GM19099 (cell line): ENCODE data around the gene PRKCA.

Source experiments
- POLR2A ChIP-seq: IDR thresholded peaks from 3 replicates; pipeline ENCODE4 v1.6.1; 2011; ENCODE audit warnings: low read depth; ENCODE audit not compliant: insufficient read length; ENCODE audit errors: extremely low read depth

The PRKCA gene

DNA sequence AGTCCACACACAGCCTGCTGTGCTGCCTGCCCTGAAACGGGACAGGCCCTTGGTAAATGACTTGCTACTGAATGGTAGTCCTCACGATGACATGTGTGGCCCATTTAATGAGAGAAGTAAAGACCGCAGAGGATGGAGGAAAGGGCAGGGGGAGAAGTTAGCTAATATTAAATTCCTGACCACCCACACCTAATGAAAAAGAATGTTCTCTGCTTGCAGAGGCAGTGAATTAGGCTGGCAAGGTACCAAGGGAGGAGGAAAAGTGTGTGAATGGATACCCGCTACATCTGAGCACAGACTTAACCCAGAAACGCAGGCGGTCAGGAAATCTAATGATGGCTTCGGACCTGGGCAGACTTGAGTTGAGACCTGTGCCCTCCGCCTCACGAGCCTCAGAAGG lies 141.2 kb downstream of the PRKCA start:
- TF ChIP-seq POLR2A, result no peak

DNA sequence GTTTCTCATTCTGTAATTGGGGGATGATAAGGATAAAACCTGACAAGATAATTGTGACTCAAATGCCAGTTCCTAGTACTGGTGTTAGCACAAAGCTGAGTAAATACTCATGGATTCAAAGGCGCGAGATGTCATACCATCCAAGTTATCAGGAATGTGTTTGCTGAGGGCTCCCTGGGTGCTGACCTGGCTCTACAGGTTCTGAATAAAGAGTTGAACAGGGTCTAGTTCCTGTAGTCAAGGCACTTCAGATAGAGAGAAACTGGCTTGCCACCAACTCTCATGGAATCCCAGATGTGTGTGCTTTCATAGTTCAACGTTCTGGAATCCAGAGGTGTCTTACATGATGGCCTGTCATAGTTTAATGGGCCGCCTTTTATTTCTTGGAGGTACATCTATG lies 141.6 kb downstream of the PRKCA start:
- no peak for TF ChIP-seq POLR2A

DNA sequence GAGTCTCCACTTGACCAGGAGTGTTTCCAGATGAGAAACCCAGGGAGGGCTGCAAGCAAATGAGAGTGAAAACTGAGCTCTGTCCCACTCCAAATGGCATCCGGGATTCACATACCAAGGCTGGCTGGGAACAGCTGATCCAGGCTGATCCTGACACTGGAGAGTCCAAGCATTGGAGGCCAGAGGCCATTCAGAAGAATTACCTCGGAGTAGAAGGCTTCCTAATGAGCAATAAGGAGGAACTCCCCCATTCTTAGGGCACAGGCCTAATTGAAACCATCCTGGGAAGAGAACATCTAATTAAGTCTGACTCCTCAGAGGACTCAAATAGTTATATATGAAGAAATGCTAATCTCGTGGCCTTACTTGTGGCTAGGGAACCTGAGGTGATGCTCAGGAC lies 142.8 kb downstream of the PRKCA start:
- TF ChIP-seq POLR2A, result no peak

DNA sequence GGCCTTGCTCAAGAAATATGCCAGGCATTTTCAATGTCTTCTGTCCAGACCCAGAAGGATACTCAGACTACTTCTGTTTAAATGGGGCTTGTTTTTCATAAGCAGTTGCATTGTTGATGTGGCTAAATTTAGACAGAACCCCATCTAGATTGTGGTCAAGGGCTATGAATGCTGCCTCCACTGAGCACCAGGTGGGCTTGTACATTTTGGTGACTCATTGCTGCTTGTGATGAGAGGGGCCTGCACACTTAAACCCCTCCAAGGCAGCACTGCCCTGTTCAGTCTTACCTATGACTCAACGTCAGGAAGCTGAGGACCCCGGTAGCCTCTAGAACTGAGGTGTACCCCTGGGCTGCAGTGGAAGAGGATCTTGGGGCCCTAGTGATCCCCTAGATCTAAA lies 144.0 kb downstream of the PRKCA start:
- TF ChIP-seq POLR2A, result no peak

DNA sequence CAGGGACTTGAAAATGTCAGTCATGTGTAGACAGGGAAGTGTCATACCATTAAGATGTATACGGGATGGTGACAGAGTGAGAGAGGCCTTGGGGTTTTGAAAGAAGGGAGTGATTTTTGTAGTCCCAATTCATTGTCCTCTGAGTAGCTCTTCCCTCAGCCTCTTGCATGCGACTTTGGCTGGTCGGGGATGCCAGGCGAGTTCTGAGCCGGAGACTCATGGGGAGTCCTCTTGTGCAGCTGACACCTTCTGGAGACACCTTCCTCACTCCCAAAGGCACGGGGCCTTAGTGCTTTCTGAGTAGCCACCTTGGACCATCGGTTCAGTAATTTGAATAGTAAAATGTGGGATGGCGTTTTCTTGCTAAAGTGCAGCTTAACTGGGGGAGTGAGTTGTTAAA lies 144.7 kb downstream of the PRKCA start:
- TF ChIP-seq POLR2A, result no peak

DNA sequence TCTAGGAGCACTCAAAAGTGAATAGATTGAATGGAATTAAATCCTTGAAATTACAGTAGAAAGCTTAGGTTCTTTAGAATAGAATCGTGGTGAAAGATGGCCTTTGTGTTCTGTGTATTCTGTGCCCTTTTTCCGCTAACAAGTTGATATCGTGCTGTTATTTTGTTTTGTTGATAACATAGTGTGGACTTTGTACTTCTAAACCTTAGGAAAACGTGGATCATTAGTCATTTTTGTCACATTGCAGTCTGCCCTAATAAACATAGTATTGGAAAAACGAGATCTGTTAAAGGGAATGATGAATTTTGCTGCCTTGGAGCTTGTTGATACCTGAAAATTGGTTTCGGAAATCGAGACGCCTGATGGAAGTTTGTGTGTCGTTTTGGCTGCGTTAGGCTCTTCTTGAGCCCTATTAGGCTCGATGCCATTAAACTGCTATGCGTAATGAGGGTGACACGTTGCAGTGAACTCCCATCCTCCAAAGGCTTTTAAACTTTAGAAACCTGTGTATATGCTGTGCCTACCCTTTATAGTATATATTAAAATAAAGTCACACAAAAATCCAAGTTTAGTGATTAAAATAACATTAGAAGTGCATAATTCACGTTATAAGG lies 145.7 kb downstream of the PRKCA start:
- no peak for TF ChIP-seq POLR2A

DNA sequence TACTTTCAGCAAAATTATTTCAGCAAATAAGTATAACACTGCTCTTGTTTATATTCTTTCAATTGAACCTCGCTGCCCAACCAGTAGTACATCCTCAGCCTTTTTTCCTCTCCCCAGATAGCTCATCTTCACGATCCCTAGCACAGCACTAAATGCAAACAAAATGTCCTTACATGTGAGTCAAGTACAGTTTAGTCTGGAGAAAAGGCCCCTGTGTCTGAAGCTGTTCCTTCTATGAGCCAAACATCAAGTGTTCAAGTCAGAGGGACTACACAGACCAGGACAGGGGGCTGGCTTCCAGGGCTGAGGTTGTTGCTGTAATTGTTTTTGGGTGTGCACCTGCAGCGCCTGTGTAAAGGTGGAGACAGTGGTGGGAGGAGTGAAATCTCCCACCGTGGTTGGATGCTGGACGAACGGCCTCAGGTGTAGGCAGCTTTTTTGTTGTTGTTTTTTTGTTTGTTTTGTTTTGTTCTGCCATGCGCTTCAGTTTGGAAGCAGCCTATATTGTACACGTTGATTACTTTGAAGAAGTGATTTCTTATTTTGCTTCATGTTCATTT lies 147.1 kb downstream of the PRKCA start:
- no peak for TF ChIP-seq POLR2A

DNA sequence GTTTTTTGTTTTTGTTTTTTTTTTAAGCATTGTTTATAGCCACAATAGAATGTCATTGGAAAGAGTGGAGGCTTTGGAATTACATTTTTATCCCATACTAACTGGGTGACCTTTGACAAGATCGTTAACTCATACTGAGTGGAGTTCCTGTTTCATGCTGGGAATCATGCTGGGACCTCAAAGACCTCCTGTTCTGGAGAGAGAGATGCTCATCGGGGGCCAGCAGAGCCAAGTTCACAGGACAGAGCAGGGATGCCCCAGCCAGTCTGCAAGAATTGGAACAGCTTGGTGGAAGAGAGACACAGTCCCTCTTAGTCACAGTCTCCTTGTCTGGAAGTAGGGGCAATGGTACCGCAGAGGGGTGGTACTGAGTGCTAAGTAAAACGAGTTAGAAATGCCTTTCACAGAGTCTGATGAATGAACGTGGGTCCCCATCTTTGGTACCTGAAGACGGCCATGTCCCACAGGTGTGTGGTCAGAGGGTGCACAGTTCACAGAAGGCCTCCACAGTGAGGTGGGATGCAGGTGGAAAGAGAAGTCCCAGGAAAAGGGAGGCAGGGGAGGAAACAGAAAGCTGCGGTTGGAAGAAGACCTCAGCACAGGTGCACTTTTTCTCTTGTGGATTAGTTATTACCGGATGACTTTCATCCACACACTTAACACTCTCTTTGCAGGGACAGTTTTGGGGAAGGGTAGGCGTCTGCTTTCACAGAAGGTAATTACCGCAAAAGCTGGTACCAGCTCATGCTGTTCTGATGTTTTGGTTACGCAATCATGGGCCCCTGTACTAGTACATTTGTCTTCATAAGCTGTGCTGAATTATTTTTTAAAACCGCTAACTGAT lies 147.8 kb downstream of the PRKCA start:
- no peak for TF ChIP-seq POLR2A

DNA sequence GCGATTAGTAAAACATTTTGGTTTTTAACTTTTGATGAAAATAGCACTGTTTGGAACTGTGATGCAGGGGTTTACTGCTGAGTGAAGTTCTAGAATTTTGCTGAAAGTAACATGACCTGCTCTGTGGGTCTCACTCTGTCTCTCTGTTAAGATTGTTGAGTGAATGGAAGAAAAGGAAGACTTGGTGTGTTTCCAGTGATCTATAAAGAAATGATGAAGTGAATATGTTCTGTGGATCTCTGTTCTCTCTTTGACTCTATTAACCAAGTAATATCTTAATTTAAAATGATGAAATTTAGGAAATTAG lies 148.4 kb downstream of the PRKCA start:
- no peak for TF ChIP-seq POLR2A

DNA sequence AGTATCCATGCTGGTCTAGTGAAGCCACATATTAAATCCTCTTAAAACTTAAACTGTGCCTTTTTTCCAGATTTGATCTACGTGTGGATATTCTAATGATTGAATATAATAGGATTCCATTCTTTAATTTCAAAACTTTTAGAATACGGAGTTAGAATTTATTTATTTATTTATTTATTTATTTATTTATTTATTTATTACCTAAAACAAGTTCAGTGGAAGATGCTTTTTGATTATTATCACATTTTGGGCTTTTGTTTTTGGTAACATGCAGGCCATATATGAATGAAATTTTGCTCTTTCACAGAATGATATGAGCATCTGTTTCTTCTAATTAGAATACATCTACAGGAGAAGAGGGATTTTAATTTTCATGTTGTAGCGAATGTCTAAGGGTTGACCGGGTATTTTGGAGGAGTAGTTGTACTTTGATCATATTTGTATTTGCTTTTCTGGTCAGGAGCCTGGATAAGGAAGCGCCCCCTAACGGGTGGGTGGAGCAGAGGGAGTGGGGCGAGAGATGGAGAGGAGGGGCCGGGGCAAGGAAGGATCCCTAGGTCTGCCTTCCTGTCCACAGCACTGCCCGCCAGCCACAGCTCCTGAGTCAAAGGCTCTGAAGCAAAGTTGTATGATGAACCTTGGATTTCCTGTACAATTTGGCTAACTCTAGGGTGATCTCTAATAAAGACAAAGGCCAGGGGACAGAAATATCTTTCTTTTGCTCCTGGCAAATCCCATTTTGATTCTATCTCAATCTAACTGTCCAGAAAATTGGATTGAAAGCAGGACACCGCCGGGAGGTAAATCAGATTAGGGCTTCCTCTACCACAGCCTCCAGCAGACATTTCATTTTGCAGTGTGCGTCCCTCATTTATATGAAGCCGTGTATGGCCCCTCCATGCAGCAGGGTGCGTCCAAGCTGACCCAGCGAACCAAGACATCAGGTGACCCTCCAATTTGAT lies 149.1 kb downstream of the PRKCA start:
- no peak for TF ChIP-seq POLR2A

DNA sequence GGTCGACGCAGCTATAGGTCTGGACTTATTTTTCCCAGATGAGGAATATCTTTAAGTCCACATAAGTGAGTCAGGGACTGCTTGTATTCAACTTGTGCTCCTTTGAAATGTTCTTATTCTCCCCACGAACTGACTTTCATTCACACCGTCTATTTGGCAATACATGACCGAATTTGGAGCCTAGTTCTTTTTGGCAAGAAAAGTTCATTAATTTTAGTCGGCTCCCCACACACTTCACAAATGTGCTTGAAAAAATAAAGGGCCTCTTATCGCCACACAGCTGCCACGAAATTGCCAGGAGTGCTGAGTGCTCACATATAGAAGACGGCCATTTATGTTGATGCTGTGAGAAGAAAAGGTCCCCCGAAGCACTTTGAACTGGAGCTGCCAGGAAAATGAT lies 152.6 kb downstream of the PRKCA start:
- TF ChIP-seq POLR2A, result no peak

DNA sequence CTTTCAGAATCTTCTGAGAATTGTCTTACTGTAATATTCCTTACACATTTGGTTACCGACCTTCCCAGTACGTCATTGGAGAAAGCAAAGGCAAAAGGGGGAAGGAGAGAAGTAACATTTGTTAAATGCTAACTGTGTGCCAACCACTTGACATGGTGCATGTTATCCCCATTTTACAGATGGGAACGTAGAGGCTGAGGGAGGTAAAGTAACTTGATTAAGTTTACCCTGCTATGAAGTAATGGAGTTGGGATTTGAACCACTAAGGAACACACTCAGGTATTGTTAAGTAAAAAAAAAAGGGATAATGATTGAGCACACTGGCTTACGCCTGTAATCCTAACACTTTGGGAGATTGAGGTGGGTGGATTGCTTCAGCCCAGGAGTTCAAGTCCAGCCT lies 156.4 kb downstream of the PRKCA start:
- TF ChIP-seq POLR2A, result no peak

DNA sequence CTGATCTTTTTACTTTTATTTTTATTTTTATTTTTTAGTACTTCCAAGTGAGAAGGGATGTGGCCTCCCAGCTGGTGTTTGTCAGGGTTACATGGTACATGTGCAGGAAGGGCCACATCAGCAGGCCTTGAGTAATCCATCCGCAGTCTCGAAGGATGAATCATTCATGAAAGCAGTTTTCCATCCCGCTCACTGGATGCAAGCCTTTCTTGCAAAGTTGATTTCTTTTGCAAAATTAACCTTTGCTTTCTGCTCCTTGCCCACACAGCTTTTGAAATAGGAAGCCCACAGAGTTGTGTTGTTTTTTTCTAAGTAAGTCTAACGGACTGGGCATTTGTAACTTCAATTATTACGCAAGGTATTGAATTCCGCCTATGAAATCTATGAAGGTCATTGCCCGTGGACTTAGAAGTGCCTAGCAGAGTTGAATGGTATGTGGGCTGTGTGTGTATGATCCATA lies 157.4 kb downstream of the PRKCA start:
- no peak for TF ChIP-seq POLR2A

DNA sequence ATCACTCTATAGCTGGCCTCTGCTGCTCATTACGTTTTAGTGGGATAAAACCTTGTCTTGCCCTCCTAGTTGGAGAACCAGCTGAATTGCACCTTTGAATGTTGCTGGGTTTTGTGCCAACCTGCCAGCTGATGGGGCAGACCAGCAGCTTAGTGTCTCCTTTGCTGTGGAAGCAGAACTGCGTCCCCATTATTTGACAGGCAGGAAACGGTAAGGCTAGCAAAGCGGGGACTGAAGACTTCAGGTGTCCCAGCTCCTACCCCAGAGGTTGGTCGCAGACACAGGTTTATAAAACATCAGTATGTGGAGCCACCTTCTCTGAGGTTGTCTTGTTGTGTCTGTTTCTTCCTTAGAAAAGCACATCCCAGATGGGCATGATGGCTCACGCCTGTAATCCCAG lies 158.1 kb downstream of the PRKCA start:
- no peak for TF ChIP-seq POLR2A

DNA sequence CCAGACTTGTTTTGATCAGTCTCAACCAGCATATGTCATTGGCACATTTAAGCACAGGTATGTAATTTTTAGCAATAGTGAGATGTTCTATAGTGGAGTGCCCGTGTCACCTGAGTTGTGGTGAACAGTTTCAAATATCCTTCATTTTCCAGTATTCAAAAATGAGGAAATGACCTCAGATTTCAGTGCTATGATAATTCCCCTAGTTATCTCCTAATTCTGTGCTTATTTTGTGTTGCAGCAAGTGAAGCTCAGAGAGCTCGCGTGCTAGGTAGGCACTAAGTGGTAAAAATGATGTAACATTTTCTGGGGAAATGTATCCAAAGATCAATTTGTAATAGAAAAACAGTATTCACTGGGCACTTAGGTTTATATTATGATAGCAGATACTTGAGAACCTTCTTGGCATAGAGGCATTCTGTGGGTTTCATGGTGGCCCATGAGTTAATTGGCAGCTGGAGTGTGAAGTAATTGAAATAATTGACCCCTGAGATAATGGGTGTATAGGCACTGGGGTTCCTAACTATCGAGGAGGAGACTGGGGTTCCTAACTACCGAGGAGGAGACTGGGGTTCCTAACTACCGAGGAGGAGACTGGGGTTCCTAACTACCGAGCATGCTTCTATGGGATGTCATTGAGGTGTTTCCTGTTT lies 159.1 kb downstream of the PRKCA start:
- TF ChIP-seq POLR2A, result no peak
